ENCODE results near the gene SBNO2.

Gene SBNO2

GRCh38 chr19:1154731-1155351, 19.2 kb downstream of the SBNO2 start:
- peak; percentile 84 for DNase-seq (ENCODE audit: low read depth)

GRCh38 chr19:1153891-1154730, 20.0 kb downstream of the SBNO2 start:
- no peak for DNase-seq (ENCODE audit: low read depth)

GRCh38 chr19:1151917-1152587, 22.0 kb downstream of the SBNO2 start:
- DNase-seq (ENCODE audit: low read depth) = no peak

GRCh38 chr19:1151037-1151724, 22.9 kb downstream of the SBNO2 start:
- DNase-seq (ENCODE audit: low read depth) = no peak

GRCh38 chr19:1150333-1151036, 23.6 kb downstream of the SBNO2 start:
- DNase-seq (ENCODE audit: low read depth) = no peak

DNA sequence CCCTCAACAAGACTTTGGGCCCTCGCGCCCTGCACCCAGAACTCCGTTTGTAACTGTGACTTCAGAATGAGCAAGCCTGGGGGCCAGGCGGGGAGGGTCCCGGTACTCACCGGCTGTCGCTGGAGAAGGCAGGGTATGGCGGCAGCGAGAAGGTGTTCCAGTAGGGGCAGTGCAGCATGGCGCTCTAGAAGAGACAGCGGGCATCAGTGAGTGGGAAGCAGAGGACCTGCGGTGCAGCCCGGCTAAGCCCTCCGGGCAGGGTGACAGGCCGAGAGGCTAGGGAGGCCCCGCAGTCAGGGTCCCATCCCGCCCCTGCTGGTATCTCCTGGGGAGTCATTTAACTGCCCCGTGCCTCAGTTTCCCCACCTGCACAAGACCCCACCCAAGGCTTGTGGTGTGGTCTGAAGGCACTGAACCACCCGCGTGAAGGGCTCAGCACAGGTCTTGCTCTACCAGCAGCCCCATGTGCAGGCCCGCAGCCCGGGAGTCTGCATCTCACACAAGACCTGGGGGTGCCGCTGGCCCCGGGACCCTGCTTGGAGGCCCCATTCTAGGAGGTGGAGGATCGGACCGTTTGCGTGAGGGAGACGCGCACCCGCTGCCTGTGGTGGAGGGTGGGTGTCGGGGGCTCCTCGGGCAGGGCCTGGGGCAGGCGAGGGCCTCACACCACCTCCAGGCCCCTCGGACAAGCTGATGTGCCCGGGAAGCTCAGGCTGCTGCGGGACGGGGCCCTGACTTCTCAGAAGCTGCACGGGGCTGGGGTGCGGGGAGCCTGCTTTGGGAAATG, 24.6 kb downstream of the SBNO2 start:
- no peak for DNase-seq (ENCODE audit: low read depth)

DNA sequence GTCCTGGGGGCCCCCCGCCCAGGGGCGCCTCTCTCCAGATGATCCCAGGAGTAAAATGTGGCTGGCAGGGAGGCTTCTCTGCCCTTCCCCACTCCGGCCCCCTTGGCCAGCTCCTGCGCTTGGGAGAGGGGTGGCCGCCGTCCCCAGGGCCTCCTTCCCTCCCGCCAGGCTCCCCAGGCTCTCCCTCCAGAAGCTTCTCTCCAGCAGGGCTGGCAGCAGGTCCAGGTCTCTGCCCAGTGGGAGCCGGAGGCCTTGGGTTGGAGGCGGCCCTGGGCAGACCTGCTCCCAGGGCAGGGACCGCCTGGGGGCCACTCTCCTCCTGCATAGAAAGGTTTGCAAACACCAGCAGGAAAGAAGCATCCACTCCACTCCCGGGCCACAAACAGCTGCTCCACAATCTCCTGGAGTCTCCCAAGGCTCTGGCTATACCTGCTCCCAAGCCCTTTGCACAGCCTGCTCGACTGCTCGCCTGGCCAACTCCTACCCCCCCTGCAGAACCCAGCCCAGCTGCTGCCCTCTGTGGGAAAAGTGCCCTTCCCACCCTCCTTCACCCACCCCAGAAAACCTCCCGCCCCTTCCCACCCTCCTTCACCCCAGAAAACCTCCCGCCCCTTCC, 26.0 kb downstream of the SBNO2 start:
- DNase-seq (ENCODE audit: low read depth) = no peak

- DNase-seq (ENCODE audit: low read depth) = no peak
These were observed 26.9 kb downstream of the SBNO2 start for GRCh38 chr19:1146858-1147780.

DNA sequence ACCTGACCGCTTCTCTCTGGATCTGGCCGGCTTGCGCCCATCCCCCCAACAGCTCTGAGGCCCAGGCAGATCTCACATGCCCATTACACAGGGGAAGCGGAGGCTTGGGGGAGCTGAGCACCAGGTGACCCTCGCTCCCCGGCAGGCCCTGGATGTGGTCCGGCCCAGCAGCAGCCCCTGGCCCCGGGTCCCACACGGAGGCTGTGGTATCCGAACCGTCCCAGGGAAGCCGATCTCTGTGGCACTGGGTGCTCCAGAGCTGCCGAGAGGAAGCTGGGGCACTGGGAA, 27.7 kb downstream of the SBNO2 start:
- no peak for DNase-seq (ENCODE audit: low read depth)

DNA sequence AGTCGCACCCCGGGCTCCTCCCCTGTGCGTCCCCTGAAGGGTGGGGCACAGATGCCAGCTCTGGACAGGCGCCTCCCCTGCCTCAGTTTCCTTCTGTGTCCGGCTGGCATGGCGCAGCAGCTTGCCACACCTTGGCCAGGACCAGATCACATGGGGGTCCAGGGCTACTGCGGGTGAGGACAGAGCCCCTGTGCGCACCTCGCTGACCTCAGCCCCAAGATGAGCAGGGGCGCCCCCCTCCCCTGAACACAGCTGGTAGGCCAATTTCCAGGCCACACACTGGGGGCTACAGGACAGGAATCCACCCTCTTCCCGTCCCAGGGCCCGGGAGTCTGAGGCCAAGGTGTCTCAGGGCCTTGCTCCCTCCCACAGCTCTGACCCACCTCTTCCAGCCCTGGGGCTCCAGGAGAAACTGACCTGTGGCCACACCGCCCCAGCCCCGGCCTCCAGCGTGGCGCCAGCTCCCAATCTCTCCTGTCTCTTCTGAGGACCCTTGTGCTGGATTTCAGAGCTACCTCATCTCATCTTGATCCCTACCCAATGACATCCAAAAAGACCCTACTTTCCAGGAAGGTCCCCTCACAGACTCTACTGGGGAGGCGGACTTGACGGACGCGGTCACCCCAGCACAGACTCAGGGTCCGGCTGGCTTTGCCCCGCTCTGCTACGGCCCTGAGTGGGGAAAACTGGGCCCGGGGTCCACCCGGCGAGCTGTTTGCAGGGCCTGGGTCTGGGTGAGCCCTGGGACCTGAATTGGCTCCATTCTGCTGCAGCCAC, 28.2 kb downstream of the SBNO2 start:
- DNase-seq (ENCODE audit: low read depth) = no peak

- no peak for DNase-seq (ENCODE audit: low read depth)
These were observed 29.3 kb downstream of the SBNO2 start for GRCh38 chr19:1144741-1145140.

- no peak for DNase-seq (ENCODE audit: low read depth)
These were observed 30.2 kb downstream of the SBNO2 start for GRCh38 chr19:1143828-1144399.

- no peak for DNase-seq (ENCODE audit: low read depth)
These were observed 32.1 kb downstream of the SBNO2 start for GRCh38 chr19:1141944-1142343.

- no peak for DNase-seq (ENCODE audit: low read depth)
These were observed 33.6 kb downstream of the SBNO2 start for GRCh38 chr19:1140272-1141027.

GRCh38 chr19:1139126-1139525, 34.9 kb downstream of the SBNO2 start:
- DNase-seq (ENCODE audit: low read depth) = no peak

DNA sequence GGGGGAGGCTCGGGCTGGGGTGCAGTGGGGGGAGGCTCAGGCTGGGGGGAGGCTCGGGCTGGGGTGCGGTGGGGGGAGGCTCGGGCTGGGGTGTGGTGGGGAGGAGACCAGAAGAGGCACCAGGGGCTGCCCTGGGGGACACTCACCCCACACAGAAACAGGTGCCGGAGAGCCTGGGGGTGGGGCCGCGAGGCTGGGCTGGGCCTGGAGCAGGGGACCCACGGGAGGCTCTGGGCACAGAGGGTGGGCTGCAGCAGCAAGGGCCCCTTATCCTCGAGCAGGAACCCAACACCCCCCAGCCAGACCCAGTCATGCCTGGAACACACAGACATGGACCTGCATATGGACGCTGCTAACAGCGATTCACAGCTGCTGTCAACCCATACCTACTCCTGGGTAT, 35.9 kb downstream of the SBNO2 start:
- DNase-seq (ENCODE audit: low read depth) = no peak

- DNase-seq (ENCODE audit: low read depth) = no peak
These were observed 37.3 kb downstream of the SBNO2 start for GRCh38 chr19:1136621-1137317.

Measured in stromal cell of bone marrow (primary cell).